HEK293 (cell line): Measurements from ENCODE around the gene COA8.

Experiments
- CTCF ChIA-PET: fragments of 350-600 bp; formaldehyde crosslinking; extraction: SDS; loops from one replicate; lab custom pipeline; 2021; ENCODE audit warnings: antibody characterized with exemption; lab: Yijun Ruan, JAX
- POLR2A ChIA-PET: fragments of 300-600 bp; formaldehyde crosslinking; extraction: SDS; loops from one replicate; lab custom pipeline; 2020; ENCODE audit warnings: antibody characterized with exemption, inconsistent platforms; lab: Yijun Ruan, JAX
- H3K27ac ChIP-seq: fragments of 200-500 bp; sonication (Bioruptor generic); 2 replicates; pipeline ENCODE4 v1.5.1; 2014; ENCODE audit warnings: low read depth, low read length, control low read depth, inconsistent platforms; ENCODE audit errors: extremely low read depth
- H3K36me3 ChIP-seq, 2 experiments: fragments of 200-500 bp in 1 of 2; sonication (Bioruptor generic) in 1 of 2; 1 replicate in 1 of 2; 2 replicates in 1 of 2; pipeline ENCODE4 v1.5.1; 2014 to 2017; ENCODE audit warnings: inconsistent platforms in 2 of 2, low read length in 2 of 2; ENCODE audit not compliant: control insufficient read depth in 2 of 2, insufficient read depth in 1 of 2
- H3K4me1 ChIP-seq: fragments of 200-500 bp; sonication (Bioruptor generic); 2 replicates; pipeline ENCODE4 v1.5.1; 2014; ENCODE audit warnings: mild to moderate bottlenecking, low read length, inconsistent platforms; ENCODE audit not compliant: control insufficient read depth, insufficient read depth
- H3K4me3 ChIP-seq: 2 replicates; pipeline ENCODE4 v1.5.1; 2011; ENCODE audit warnings: low read depth, mild to moderate bottlenecking, control low read depth, low read length, moderate library complexity
- H3K9me3 ChIP-seq: fragments of 200-500 bp; sonication (Bioruptor generic); 2 replicates; pipeline ENCODE4 v1.5.1; 2014; ENCODE audit warnings: low read depth, low read length, inconsistent platforms; ENCODE audit not compliant: control insufficient read depth, insufficient read depth
- BCL6B ChIP-seq: fragments of 450-650 bp; formaldehyde crosslinking; IDR thresholded peaks from 2 replicates; pipeline ENCODE4 v1.5.1; 2017; ENCODE audit warnings: missing biosample characterization, missing genetic modification characterization
- GLI4 ChIP-seq: fragments of 450-650 bp; formaldehyde crosslinking; IDR thresholded peaks from 2 replicates; pipeline ENCODE4 v1.5.1; 2016; ENCODE audit warnings: missing biosample characterization, missing genetic modification characterization
- MEIS1 ChIP-seq: sonication (generic); formaldehyde crosslinking; IDR thresholded peaks from 2 replicates; pipeline ENCODE4 v1.8.1; 2022; ENCODE audit warnings: missing genetic modification reagents, mild to moderate bottlenecking, borderline replicate concordance
- MYNN ChIP-seq: fragments of 450-650 bp; formaldehyde crosslinking; IDR thresholded peaks from 2 replicates; pipeline ENCODE4 v1.5.1; 2016; ENCODE audit warnings: missing biosample characterization, missing genetic modification characterization, borderline replicate concordance
- RBAK ChIP-seq: fragments of 450-650 bp; formaldehyde crosslinking; IDR thresholded peaks from 2 replicates; pipeline ENCODE4 v1.5.1; 2016; ENCODE audit warnings: missing biosample characterization, missing genetic modification characterization
- REPIN1 ChIP-seq: fragments of 450-650 bp; formaldehyde crosslinking; IDR thresholded peaks from 2 replicates; pipeline ENCODE4 v1.5.1; 2017; ENCODE audit warnings: missing biosample characterization, missing genetic modification characterization, low read depth
- SCRT2 ChIP-seq: fragments of 450-650 bp; formaldehyde crosslinking; IDR thresholded peaks from 2 replicates; pipeline ENCODE4 v1.5.1; 2016; ENCODE audit warnings: missing biosample characterization, missing genetic modification characterization
- TSHZ1 ChIP-seq: fragments of 450-650 bp; formaldehyde crosslinking; IDR thresholded peaks from 2 replicates; pipeline ENCODE4 v1.5.1; 2016; ENCODE audit warnings: missing biosample characterization, missing genetic modification characterization, borderline replicate concordance
- YY1 ChIP-seq: fragments of 450-650 bp; formaldehyde crosslinking; IDR thresholded peaks from 2 replicates; pipeline ENCODE4 v1.5.1; 2018; ENCODE audit warnings: missing biosample characterization, missing genetic modification characterization
- ZFHX2 ChIP-seq: fragments of 450-650 bp; formaldehyde crosslinking; conservative IDR thresholded peaks from 2 replicates; pipeline ENCODE4 v1.5.1; 2016; ENCODE audit warnings: missing biosample characterization, missing genetic modification characterization
- ZIC2 ChIP-seq: fragments of 450-650 bp; formaldehyde crosslinking; IDR thresholded peaks from 2 replicates; pipeline ENCODE4 v1.5.1; 2016; ENCODE audit warnings: missing biosample characterization, missing genetic modification characterization
- ZNF10 ChIP-seq: fragments of 450-650 bp; formaldehyde crosslinking; IDR thresholded peaks from 2 replicates; pipeline ENCODE4 v1.5.1; 2017; ENCODE audit warnings: missing biosample characterization, missing genetic modification characterization
- ZNF148 ChIP-seq: fragments of 450-650 bp; formaldehyde crosslinking; IDR thresholded peaks from 2 replicates; pipeline ENCODE4 v1.5.0; 2017; ENCODE audit warnings: missing biosample characterization, missing genetic modification characterization, borderline replicate concordance
- ZNF24 ChIP-seq: fragments of 450-650 bp; formaldehyde crosslinking; IDR thresholded peaks from 2 replicates; pipeline ENCODE4 v1.5.1; 2016; ENCODE audit warnings: missing biosample characterization, missing genetic modification characterization
- ZNF311 ChIP-seq: fragments of 450-650 bp; formaldehyde crosslinking; IDR thresholded peaks from 2 replicates; pipeline ENCODE4 v1.5.1; 2017; ENCODE audit warnings: missing biosample characterization, missing genetic modification characterization, borderline replicate concordance
- ZNF501 ChIP-seq: fragments of 450-650 bp; formaldehyde crosslinking; IDR thresholded peaks from 2 replicates; pipeline ENCODE4 v1.5.1; 2016; ENCODE audit warnings: missing biosample characterization, missing genetic modification characterization
- ZNF610 ChIP-seq: fragments of 450-650 bp; formaldehyde crosslinking; IDR thresholded peaks from 2 replicates; pipeline ENCODE4 v1.5.1; 2016; ENCODE audit warnings: missing biosample characterization, missing genetic modification characterization, borderline replicate concordance
- ZNF621 ChIP-seq: fragments of 450-650 bp; formaldehyde crosslinking; IDR thresholded peaks from 2 replicates; pipeline ENCODE4 v1.5.1; 2017; ENCODE audit warnings: missing biosample characterization, missing genetic modification characterization
- ZNF677 ChIP-seq: fragments of 450-650 bp; IDR thresholded peaks from 2 replicates; pipeline ENCODE4 v1.5.0; 2018; ENCODE audit warnings: missing biosample characterization, mild to moderate bottlenecking, missing genetic modification characterization, moderate library complexity
- ZSCAN23 ChIP-seq: fragments of 450-650 bp; formaldehyde crosslinking; IDR thresholded peaks from 2 replicates; pipeline ENCODE4 v1.5.1; 2016; ENCODE audit warnings: missing biosample characterization, missing genetic modification characterization
- ZXDB ChIP-seq: fragments of 450-650 bp; formaldehyde crosslinking; IDR thresholded peaks from 2 replicates; pipeline ENCODE4 v1.5.1; 2016; ENCODE audit warnings: missing biosample characterization, missing genetic modification characterization
- TF ChIP-seq, protein P1 (sequence below): fragments of 450-650 bp; formaldehyde crosslinking; IDR thresholded peaks from 2 replicates; pipeline ENCODE4 v1.5.1; 2016; ENCODE audit warnings: missing biosample characterization, missing genetic modification characterization

The COA8 gene

GRCh38 chr14:103542605-103543088 is 20.1 kb upstream of the COA8 start (continued):
- no peak for TF ChIP-seq TSHZ1 (tag by site-specific recombination)
- TF ChIP-seq YY1 (tag by site-specific recombination): no peak
- peak; percentile 94 for TF ChIP-seq SCRT2 (tag by site-specific recombination)
- no peak for TF ChIP-seq ZNF311
- TF ChIP-seq ZNF24 (tag by site-specific recombination): no peak
- TF ChIP-seq GLI4 (tag by site-specific recombination): no peak
- no peak for TF ChIP-seq ZNF501
- no peak for TF ChIP-seq MYNN (tag by site-specific recombination)
- no peak for TF ChIP-seq ZSCAN23 (tag by site-specific recombination)
- TF ChIP-seq MEIS1 (CRISPR knock-in tag): no peak
- TF ChIP-seq REPIN1 (tag by site-specific recombination): no peak

DNA sequence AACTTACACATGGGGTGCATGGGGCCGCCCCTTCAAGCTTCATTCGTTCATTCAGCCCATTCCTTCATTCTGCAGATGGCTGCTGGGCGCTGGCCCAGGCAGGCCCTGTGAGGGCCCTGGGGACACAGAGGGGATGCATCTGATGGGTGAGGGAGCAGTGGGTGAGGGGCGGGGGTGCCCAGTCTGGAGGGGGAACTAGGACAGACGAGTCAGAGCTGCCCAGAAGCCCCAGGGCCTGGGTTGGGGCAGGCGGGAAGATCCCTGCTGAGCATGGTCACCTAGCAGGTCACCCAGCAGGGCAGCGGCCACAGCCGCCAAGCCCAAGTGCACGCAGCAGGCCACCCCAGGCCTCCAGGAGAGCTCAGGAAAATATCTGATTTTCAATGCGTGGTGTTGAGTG is 19.6 kb upstream of the COA8 start:
- no peak overlapping the region for H3K27ac ChIP-seq
- TF ChIP-seq, protein P1, sequence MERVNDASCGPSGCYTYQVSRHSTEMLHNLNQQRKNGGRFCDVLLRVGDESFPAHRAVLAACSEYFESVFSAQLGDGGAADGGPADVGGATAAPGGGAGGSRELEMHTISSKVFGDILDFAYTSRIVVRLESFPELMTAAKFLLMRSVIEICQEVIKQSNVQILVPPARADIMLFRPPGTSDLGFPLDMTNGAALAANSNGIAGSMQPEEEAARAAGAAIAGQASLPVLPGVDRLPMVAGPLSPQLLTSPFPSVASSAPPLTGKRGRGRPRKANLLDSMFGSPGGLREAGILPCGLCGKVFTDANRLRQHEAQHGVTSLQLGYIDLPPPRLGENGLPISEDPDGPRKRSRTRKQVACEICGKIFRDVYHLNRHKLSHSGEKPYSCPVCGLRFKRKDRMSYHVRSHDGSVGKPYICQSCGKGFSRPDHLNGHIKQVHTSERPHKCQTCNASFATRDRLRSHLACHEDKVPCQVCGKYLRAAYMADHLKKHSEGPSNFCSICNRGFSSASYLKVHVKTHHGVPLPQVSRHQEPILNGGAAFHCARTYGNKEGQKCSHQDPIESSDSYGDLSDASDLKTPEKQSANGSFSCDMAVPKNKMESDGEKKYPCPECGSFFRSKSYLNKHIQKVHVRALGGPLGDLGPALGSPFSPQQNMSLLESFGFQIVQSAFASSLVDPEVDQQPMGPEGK (tag by site-specific recombination): 0 out of 2 replicates have a peak, but pooled peaks have one; percentile 5
- TF ChIP-seq ZIC2 (tag by site-specific recombination) (0 out of 2 replicates have a peak, but pooled peaks have one; percentile 29), ZNF610 (no peak)
- 0 out of 2 replicates have a peak, but pooled peaks cover 5% of the 10 kb centered on the region for H3K4me1 ChIP-seq
- H3K9me3 ChIP-seq: no peaks in the 10 kb centered on the region
- H3K4me3 ChIP-seq: no peak overlapping the region
- ChIA-PET CTCF (interaction anchor here (0.5 to 2.2 kb wide), 3 partner anchors 22 to 99 kb away, joined by 3 to 11 read pairs (median 5); no protein-coding TSS in a partner anchor), POLR2A (interaction anchor here (0.7 to 4.9 kb wide), 5 partner anchors 14 to 25 kb away, joined by 3 to 24 read pairs (median 6); partner anchors contain the start of genes BAG5, CKB and TRMT61A)
- H3K36me3 ChIP-seq: no peaks in the 10 kb centered on the region

GRCh38 chr14:103543721-103544387 is 18.9 kb upstream of the COA8 start:
- ChIA-PET POLR2A (interaction anchor here (0.5 to 1.2 kb wide), 2 partner anchors 15 to 25 kb away, joined by 3 read pairs; partner anchors contain the start of gene TRMT61A), CTCF (interaction anchor here (1.2 to 2.2 kb wide), 2 partner anchors 23 to 25 kb away, joined by 5 to 11 read pairs; no protein-coding TSS in a partner anchor)
- Histone ChIP-seq H3K4me1 (0 out of 2 replicates have a peak, but pooled peaks cover 5% of the 10 kb centered on the region), H3K9me3 (no peaks in the 10 kb centered on the region), H3K27ac (no peak overlapping the region), H3K36me3 (no peaks in the 10 kb centered on the region), H3K4me3 (no peak overlapping the region)
- TF ChIP-seq RBAK (tag by site-specific recombination) (no peak), ZFHX2 (no peak), ZXDB (tag by site-specific recombination) (no peak), ZNF677 (tag by site-specific recombination) (no peak), ZNF311 (no peak), ZNF621 (no peak), ZNF10 (tag by site-specific recombination) (no peak), BCL6B (tag by site-specific recombination) (no peak), ZNF148 (tag by site-specific recombination) (no peak)
